ENCODE measurements around the gene SPHK1.
"Not testable (repeated sequence)": the region's sequence is repeated elsewhere in the genome, so short reads cannot be mapped to it uniquely, and the experiment has no call there.

GRCh38 chr17:76359776-76360175, 24.6 kb upstream of the SPHK1 start:
- TF ChIP-seq, protein P1, sequence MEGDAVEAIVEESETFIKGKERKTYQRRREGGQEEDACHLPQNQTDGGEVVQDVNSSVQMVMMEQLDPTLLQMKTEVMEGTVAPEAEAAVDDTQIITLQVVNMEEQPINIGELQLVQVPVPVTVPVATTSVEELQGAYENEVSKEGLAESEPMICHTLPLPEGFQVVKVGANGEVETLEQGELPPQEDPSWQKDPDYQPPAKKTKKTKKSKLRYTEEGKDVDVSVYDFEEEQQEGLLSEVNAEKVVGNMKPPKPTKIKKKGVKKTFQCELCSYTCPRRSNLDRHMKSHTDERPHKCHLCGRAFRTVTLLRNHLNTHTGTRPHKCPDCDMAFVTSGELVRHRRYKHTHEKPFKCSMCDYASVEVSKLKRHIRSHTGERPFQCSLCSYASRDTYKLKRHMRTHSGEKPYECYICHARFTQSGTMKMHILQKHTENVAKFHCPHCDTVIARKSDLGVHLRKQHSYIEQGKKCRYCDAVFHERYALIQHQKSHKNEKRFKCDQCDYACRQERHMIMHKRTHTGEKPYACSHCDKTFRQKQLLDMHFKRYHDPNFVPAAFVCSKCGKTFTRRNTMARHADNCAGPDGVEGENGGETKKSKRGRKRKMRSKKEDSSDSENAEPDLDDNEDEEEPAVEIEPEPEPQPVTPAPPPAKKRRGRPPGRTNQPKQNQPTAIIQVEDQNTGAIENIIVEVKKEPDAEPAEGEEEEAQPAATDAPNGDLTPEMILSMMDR (conservative IDR thresholded peaks at IDR 0.05; ENCODE audit: low read length): not testable (repeated sequence)
- TF ChIP-seq EZH2phosphoT487 (IDR thresholded peaks at IDR 0.05; ENCODE audit: borderline replicate concordance, low read depth, low read length): not testable (repeated sequence)
